ENCODE results near the gene KIF3C.
A peak's percentile ranks its signal among the peaks of the same experiment; 100 is the strongest.
"Not testable (repeated sequence)": the region's sequence is repeated elsewhere in the genome, so short reads cannot be mapped to it uniquely, and the experiment has no call there.

Gene KIF3C

DNA sequence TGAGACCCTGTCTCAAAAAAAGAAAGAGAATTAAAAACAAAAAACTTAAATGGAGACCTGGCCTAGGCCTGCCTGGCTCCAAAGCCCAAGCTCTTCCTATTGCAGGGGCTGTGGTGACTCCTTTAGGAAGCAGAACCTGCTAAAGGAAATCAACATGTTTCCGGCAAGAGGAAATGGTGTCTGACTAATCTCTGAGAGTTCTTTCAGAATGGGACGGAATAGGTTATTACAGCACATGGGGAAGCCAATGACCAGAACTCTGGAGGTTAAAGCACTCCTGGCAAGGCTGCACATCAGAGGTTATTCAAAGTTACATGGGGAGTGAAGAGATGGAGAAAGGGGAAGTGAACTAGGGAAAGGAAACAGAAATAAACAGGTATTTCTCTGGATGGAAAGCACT lies 21.4 kb downstream of the KIF3C start:
- no peak for DNase-seq (ENCODE audit: low read depth in 2 of 2)

- no peak for DNase-seq (ENCODE audit: low read depth in 2 of 2)
Observed at GRCh38 chr2:25960396-25960795, 21.9 kb downstream of the KIF3C start.

- not testable (repeated sequence) for DNase-seq (ENCODE audit: low read depth in 2 of 2)
Observed at GRCh38 chr2:25958611-25959010, 23.7 kb downstream of the KIF3C start.

- no peak for DNase-seq (ENCODE audit: low read depth in 2 of 2)
Observed at GRCh38 chr2:25957743-25958142, 24.6 kb downstream of the KIF3C start.

DNA sequence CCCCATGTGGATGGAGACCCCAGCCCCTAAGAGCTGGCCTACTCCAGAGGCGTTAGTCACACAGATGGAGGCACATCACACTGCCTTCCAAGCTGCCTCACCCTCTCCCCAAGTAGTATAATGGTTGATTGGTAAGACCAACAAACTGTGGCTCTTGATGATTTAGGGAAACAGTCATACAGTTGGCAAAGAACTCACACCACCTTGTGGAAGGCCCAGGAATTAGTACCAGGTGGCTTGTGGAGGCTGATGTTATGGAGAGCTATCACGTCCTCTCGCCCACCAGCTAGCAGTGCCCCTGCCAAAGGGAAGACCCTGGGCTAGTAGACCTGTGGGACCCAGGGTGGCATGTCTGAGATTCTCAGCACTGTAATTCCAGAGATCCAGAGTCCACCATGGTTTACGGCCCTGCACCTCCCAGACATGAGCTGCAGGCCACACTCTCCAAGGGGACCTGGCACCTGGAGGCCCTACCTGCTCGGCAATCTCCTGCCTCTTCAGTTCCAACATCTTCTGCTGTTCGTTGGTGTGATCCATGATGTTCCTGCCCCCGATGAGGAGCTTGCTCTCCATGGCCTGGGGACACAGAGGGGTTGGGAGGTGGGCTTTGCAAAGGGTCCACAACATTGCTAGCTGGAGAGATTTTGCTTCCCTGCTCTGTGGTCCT lies 26.3 kb downstream of the KIF3C start:
- DNase-seq (ENCODE audit: low read depth in 2 of 2), result no peak

- no peak for DNase-seq (ENCODE audit: low read depth in 2 of 2)
Observed at GRCh38 chr2:25955036-25955435, 27.3 kb downstream of the KIF3C start.

- no peak for DNase-seq (ENCODE audit: low read depth in 2 of 2)
Observed at GRCh38 chr2:25954199-25954752, 28.0 kb downstream of the KIF3C start.

DNA sequence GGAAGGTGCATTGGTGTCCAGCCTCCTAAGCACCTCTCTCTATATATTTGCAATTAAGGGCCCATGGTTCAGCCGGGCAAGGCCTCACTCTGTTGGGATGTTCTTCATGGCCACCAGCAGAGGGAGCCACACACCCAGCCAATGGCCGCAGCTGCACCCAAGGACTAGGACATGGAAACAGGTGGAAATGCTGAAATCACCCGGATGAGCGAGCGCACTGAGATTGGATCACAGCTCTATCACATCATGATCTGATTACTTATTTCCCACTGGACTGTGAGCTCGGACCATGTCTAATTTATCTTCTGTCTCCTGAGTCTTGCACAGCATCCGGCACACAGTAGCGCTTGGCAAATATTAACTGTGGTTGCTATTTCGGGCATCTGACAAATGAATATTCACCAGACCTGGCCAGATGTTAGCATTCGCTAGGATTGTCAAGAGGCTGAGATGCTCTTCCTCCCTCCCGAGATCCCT lies 31.2 kb downstream of the KIF3C start:
- peak; percentile 30 to 31 for DNase-seq (ENCODE audit: low read depth in 2 of 2)

GRCh38 chr2:25948437-25948836 lies 33.9 kb downstream of the KIF3C start:
- no peak for DNase-seq (ENCODE audit: low read depth in 2 of 2)

- no peak for DNase-seq (ENCODE audit: low read depth in 2 of 2)
Observed at GRCh38 chr2:25941042-25941441, 41.3 kb downstream of the KIF3C start.

DNA sequence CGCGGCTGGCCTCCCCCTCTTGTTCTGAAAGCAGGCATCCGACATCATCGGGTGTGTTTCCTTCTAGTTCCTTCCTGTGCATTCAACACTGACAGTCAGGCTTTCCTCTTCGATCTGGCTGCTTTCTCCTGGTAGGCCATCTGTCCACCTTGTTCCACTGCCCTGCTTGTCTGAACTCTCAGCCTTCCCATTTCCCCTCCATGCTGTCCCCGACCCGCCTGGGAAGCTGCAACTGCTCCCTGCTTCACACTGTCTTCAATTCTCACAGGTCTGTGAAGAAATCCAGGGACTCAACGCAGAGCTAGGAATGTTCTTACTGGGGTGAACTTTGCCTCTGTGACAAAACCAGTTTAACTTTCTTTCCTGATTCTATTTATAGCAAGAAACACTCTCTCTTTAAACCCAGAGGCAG lies 43.0 kb downstream of the KIF3C start:
- no peak for DNase-seq (ENCODE audit: low read depth in 2 of 2)

- no peak for DNase-seq (ENCODE audit: low read depth in 2 of 2)
Observed at GRCh38 chr2:25938345-25938744, 44.0 kb downstream of the KIF3C start.

GRCh38 chr2:25936889-25937545 lies 45.3 kb downstream of the KIF3C start:
- no peak for DNase-seq (ENCODE audit: low read depth in 2 of 2)

DNA sequence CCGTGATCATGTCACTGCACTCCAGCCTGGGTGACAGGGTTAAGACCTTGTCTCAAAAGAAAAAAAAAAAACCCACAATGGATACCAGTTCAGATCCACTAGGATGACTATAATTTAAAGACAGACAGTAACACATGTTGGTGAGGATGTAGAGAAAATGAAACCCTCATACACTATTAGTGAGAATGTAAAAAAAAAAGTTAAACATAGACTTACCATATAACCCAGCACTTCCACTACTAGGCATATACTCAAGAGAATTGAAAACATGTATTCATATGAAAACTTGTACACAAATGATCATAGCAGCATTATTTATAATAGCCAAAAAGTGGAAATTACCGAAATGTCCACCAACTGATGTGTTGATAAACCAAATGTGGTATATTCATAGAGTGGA lies 48.7 kb downstream of the KIF3C start:
- no peak for DNase-seq (ENCODE audit: low read depth in 2 of 2)

DNA sequence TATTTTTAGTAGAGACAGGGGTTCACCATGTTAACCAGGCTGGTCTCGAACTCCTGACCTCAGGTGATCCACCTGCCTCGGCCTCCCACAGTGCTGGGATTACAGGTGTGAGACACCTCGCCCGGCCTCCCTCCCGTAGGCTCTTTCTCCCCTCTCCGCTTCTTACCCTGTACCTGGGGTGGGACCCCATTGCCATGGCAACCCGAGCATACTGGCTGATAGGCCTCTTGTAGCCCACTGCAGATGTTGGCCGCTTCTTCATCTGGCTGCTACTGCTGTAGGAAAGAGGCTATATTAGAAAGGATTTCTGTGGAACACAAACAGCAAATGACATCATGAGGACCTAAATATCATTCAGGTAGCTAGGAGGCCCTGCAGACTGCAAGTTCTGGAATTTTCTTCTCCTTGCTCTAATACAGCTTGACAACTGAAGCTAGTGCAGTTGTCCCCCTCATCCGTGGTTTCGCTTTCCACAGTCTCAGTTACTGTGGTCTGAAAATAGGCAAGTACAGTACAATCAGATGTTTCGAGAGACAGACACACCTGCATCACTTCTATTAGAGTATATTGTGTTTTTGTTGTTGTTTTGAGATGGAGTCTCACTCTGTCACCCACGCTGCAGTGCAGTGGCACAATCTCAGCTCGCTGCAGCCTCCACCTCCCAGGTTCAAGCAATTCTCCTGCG lies 52.4 kb downstream of the KIF3C start:
- no peak for DNase-seq (ENCODE audit: low read depth in 2 of 2)

- DNase-seq (ENCODE audit: low read depth in 2 of 2), result no peak
Observed at GRCh38 chr2:25928668-25929067, 53.6 kb downstream of the KIF3C start.

DNA sequence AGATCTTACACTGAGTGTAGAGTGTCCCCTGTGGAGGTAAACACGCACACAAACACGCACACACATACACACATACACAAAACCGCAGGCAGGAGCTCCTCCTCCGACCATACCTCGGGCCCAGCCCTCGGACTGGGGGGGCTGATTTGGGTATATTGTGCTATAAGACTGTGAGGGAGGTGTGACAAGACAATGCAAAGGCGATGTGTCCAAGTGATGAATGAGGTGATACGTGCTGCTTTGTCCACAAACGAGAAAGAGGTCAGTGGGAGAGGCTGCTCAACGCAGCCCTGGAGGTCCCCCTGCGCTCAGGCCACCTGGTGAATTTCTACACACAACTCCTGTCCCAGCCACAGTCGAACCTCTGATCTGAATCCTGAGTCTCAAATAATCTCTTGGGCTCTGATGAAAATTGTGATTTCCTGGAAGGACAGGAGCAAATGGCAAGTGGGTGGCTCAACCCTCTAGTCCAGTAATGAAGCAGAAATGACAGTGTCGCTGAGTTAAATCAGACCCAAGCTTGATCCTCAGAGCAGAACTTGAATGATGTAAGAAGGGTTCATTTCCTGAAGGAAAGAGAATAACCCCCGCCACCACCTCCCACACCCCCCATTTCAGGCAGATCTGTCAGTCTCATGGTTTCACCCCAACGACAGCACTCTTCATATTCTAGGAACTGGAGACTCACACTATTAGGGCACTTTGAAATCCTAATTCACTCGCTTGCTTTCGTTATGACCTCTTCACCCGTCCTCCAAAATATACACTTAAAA lies 55.1 kb downstream of the KIF3C start:
- DNase-seq (ENCODE audit: low read depth in 2 of 2), result no peak

DNA sequence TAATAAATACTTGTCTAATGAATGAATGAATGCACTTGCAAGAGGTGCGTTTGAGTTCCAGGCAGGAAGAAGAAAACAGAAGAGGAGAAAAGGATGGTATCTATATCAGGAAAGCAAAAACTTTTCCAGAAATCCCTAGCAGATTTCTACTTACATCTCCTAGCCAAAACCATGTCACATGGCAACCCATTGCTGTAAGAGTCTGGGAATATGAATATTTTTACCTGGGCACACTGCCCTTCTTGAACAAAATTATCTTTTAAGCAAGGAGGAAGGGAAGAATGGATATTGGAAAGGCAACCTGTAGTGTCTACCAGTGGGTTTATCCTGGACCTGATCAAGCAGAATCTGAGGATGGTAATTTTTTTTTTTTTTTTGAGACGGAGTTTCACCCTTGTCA lies 59.8 kb downstream of the KIF3C start:
- no peak for DNase-seq (ENCODE audit: low read depth in 2 of 2)

- DNase-seq (ENCODE audit: low read depth in 2 of 2), result no peak
Observed at GRCh38 chr2:25920786-25921415, 61.4 kb downstream of the KIF3C start.

- no peak for DNase-seq (ENCODE audit: low read depth in 2 of 2)
Observed at GRCh38 chr2:25920336-25920735, 62.0 kb downstream of the KIF3C start.

GRCh38 chr2:25917832-25918231 lies 64.5 kb downstream of the KIF3C start:
- no peak for DNase-seq (ENCODE audit: low read depth in 2 of 2)

Data from stimulated activated CD8-positive, alpha-beta memory T cell treated with anti-CD3 and anti-CD28 coated beads, Interleukin-15, amount 100 ng/mL, for 4 hours (primary cell).